Hypothalamus (tissue), 51 donors: ENCODE measurements around the gene CX3CR1.

Source experiments
- DNase-seq, 51 donors: peaks; one replicate each; lab custom pipeline; 2025; lab: John Stamatoyannopoulos, UW

CX3CR1 gene

GRCh38 chr3:39226106-39226741, 53.6 kb downstream of the CX3CR1 start:
- DNase-seq = no peak

- DNase-seq = no peak
These were observed 55.5 kb downstream of the CX3CR1 start for GRCh38 chr3:39224288-39224687.

- DNase-seq = no peak
These were observed 56.9 kb downstream of the CX3CR1 start for GRCh38 chr3:39222939-39223338.

- no peak for DNase-seq
These were observed 57.4 kb downstream of the CX3CR1 start for GRCh38 chr3:39222462-39222861.

GRCh38 chr3:39221141-39221530, 58.7 kb downstream of the CX3CR1 start:
- no peak for DNase-seq

GRCh38 chr3:39220407-39221140, 59.3 kb downstream of the CX3CR1 start:
- peak in 9 of 51 donors; percentile 3 to 41 (median 13) for DNase-seq

GRCh38 chr3:39219702-39220101, 60.1 kb downstream of the CX3CR1 start:
- no peak for DNase-seq

GRCh38 chr3:39216176-39216790, 63.6 kb downstream of the CX3CR1 start:
- peak in 1 of 51 donors; percentile 12 for DNase-seq

GRCh38 chr3:39213613-39214012, 66.2 kb downstream of the CX3CR1 start:
- no peak for DNase-seq
